GM12878 (cell line): Measurements from ENCODE around the gene TRIP6. TPM values are rescaled to one million over a fixed set of nuclear protein-coding genes. Genes with fewer than 3 reads are reported as not detected.

Experiments used
- ATAC-seq: fragments of 200-7000 bp; cut with Tn5 transposase; 3 replicates; pipeline ENCODE4 v1.9.1; 2020; ENCODE audit warnings: mild to moderate bottlenecking, moderate library complexity
- BruUV-seq: library from RNA; stranded (reverse); fragments of 400-500 nt; replicated peaks from 2 replicates; lab custom pipeline; 2021; lab: Mats Ljungman, UMichigan
- CTCF ChIA-PET: fragments of 300-600 bp; sonication (Branson Sonifier 250); formaldehyde crosslinking; extraction: SDS; loops from one replicate; lab custom pipeline; 2021; ENCODE audit warnings: inconsistent platforms; lab: Yijun Ruan, JAX
- POLR2A ChIA-PET: fragments of 350-600 bp; formaldehyde crosslinking; extraction: SDS; loops from one replicate; lab custom pipeline; 2021; ENCODE audit warnings: inconsistent platforms; lab: Charles Lee
- RAD21 ChIA-PET: fragments of 300-600 bp; sonication (Branson Sonifier 250); formaldehyde crosslinking; loops from one replicate; lab custom pipeline; 2023; ENCODE audit warnings: antibody characterized with exemption; ENCODE audit not compliant: unreplicated experiment; lab: Charles Lee
- SMC1A ChIA-PET: fragments of 300-600 bp; sonication (Branson Sonifier 250); formaldehyde crosslinking; loops from one replicate; lab custom pipeline; 2023; ENCODE audit not compliant: unreplicated experiment, uncharacterized antibody; lab: Charles Lee
- DNase-seq: peaks from one replicate; pipeline ENCODE4 v3.0.0-alpha.2; 2011; ENCODE audit warnings: low read depth, low spot score
- FAIRE-seq: peaks from 3 replicates; lab custom pipeline; 2011; peaks lifted over from hg19 to GRCh38; lab: Jason Lieb, UNC
- H2AFZ ChIP-seq: 2 replicates; pipeline ENCODE4 v1.6.0; 2011; ENCODE audit warnings: low read depth, low read length, control low read depth; ENCODE audit not compliant: control insufficient read depth
- H3K27ac ChIP-seq: 2 replicates; pipeline ENCODE4 v1.5.1; 2011; ENCODE audit warnings: control low read depth; ENCODE audit not compliant: control insufficient read depth, insufficient read depth
- H3K27me3 ChIP-seq, 2 experiments: replicated peaks in 1 of 2; 2 replicates each; pipeline versions ENCODE4 v1.6.0 to v1.6.1; 2011; ENCODE audit warnings: low read length in 1 of 2; ENCODE audit not compliant: control insufficient read depth in 2 of 2, insufficient read depth in 2 of 2
- H3K36me3 ChIP-seq, 2 experiments: 2 replicates each; pipeline ENCODE4 v1.5.1; 2011; ENCODE audit warnings: low read length in 1 of 2; ENCODE audit not compliant: control insufficient read depth in 2 of 2, insufficient read depth in 2 of 2
- H3K4me1 ChIP-seq: 2 replicates; pipeline ENCODE4 v1.6.1; 2011; ENCODE audit warnings: mild to moderate bottlenecking, low read length, moderate library complexity, mixed read lengths; ENCODE audit not compliant: control insufficient read depth, insufficient read depth
- H3K4me2 ChIP-seq: 2 replicates; pipeline ENCODE4 v1.6.0; 2011; ENCODE audit warnings: control low read depth; ENCODE audit not compliant: control insufficient read depth, insufficient read depth
- H3K4me3 ChIP-seq: fragments of 200-600 bp; sonication (generic); 2 replicates; pipeline ENCODE4 v1.5.1; 2016
- H3K79me2 ChIP-seq: 2 replicates; pipeline ENCODE4 v1.6.0; 2011; ENCODE audit warnings: low read length; ENCODE audit not compliant: control insufficient read depth, insufficient read depth
- H3K9ac ChIP-seq: 2 replicates; pipeline ENCODE4 v1.8.0; 2011; ENCODE audit warnings: low read length, control low read depth, mixed read lengths; ENCODE audit not compliant: control insufficient read depth, insufficient read depth
- H3K9me3 ChIP-seq: replicated peaks from 3 replicates; pipeline ENCODE4 v1.5.1; 2011; ENCODE audit warnings: mild to moderate bottlenecking, low read length; ENCODE audit not compliant: control insufficient read depth, insufficient read depth
- H4K20me1 ChIP-seq: 2 replicates; pipeline ENCODE4 v1.6.0; 2011; ENCODE audit not compliant: control insufficient read depth, insufficient read depth
- ATF7 ChIP-seq: fragments of 450-650 bp; IDR thresholded peaks from 2 replicates; pipeline ENCODE4 v1.6.1; 2016; ENCODE audit warnings: low read depth, mild to moderate bottlenecking
- CBFB ChIP-seq: IDR thresholded peaks from 2 replicates; pipeline ENCODE4 v1.6.1; 2016; ENCODE audit warnings: antibody characterized with exemption, low read depth
- CREB1 ChIP-seq: IDR thresholded peaks from 2 replicates; pipeline ENCODE4 v1.6.1; 2012; ENCODE audit warnings: low read depth, mild to moderate bottlenecking, inconsistent platforms
- EED ChIP-seq: sonication (generic); IDR thresholded peaks from 2 replicates; pipeline ENCODE4 v1.6.1; 2016; ENCODE audit warnings: antibody characterized with exemption, low read depth
- EGR1 ChIP-seq, 2 experiments: IDR thresholded peaks; 1 replicate in 1 of 2; 2 replicates in 1 of 2; pipeline ENCODE4 v1.6.1; 2011 to 2012; ENCODE audit warnings: low read depth in 2 of 2, low read length in 2 of 2, borderline replicate concordance in 1 of 2, mild to moderate bottlenecking in 1 of 2, moderate library complexity in 1 of 2
- ETV6 ChIP-seq, 2 experiments: fragments of 450-650 bp in 1 of 2; IDR thresholded peaks in 1 of 2; conservative IDR thresholded peaks in 1 of 2; 2 replicates each; pipeline ENCODE4 v1.6.1; 2014; ENCODE audit warnings: antibody characterized with exemption in 1 of 2, borderline replicate concordance in 1 of 2, low read depth in 1 of 2, mild to moderate bottlenecking in 1 of 2, moderate library complexity in 1 of 2
- KDM1A ChIP-seq: fragments of 200-600 bp; sonication (generic); IDR thresholded peaks from 2 replicates; pipeline ENCODE4 v1.6.1; 2016; ENCODE audit warnings: borderline replicate concordance
- MXI1 ChIP-seq: fragments of 150-350 bp; IDR thresholded peaks from 2 replicates; pipeline ENCODE4 v1.6.1; 2011; ENCODE audit warnings: low read depth, mild to moderate bottlenecking, inconsistent platforms, low read length, improper control_type of control experiment
- NFIC ChIP-seq: IDR thresholded peaks from 2 replicates; pipeline ENCODE4 v1.6.1; 2012; ENCODE audit warnings: low read depth, mild to moderate bottlenecking, inconsistent platforms, low read length, moderate library complexity
- POLR2A ChIP-seq: IDR thresholded peaks from 2 replicates; pipeline ENCODE4 v1.6.1; 2011; ENCODE audit warnings: low read depth, mild to moderate bottlenecking, low read length
- RCOR1 ChIP-seq: conservative IDR thresholded peaks from 2 replicates; pipeline ENCODE4 v1.6.1; 2012; ENCODE audit warnings: low read depth, low read length, improper control_type of control experiment
- SIN3A ChIP-seq: IDR thresholded peaks from 2 replicates; pipeline ENCODE4 v1.6.1; 2012; ENCODE audit warnings: low read depth, low read length, improper control_type of control experiment
- SMAD5 ChIP-seq: IDR thresholded peaks from 2 replicates; pipeline ENCODE4 v1.6.1; 2016; ENCODE audit warnings: antibody characterized with exemption, low read depth
- SRF ChIP-seq, 2 experiments: IDR thresholded peaks; 2 replicates each; pipeline ENCODE4 v1.6.1; 2011; ENCODE audit warnings: low read depth in 2 of 2, low read length in 2 of 2, mild to moderate bottlenecking in 1 of 2, moderate library complexity in 1 of 2
- ZSCAN29 ChIP-seq: fragments of 450-650 bp; IDR thresholded peaks from 2 replicates; pipeline ENCODE4 v1.6.1; 2017; ENCODE audit warnings: mild to moderate bottlenecking, moderate library complexity
- WGBS: methylation state at CpG from one replicate; pipeline ENCODE4 v1.1.6; 2016; ENCODE audit warnings: low lambda C conversion rate; ENCODE audit not compliant: insufficient replicate concordance, insufficient coverage; ENCODE audit errors: missing lambda C conversion rate; 5-methylcytosine and 5-hydroxymethylcytosine counted together
- in situ Hi-C: fragments of 300-500 bp; cut with MboI; formaldehyde crosslinking; loops from 9 replicates; pipeline ENCODE4 v1.14.3; 2018; ENCODE audit warnings: mixed read lengths
- intact Hi-C: fragments of 100-400 bp; cut with micrococcal nuclease; formaldehyde crosslinking; loops from one replicate; pipeline ENCODE4 v1.14.2; 2022; ENCODE audit not compliant: unreplicated experiment
- polyA plus RNA-seq, 11 experiments: library from polyadenylated mRNA; depleted of rRNA in 4 of 11; unstranded in 6 of 11; stranded (reverse) in 5 of 11; fragments of >200 nt; fragmentation: Nextera tagmentation in 4 of 11; fragmentation: Illumina TruSeq in 1 of 11; extraction: Ambion mirVana in 4 of 11; extraction: Trizol in 1 of 11; gene quantifications; 1 replicate in 1 of 11; 2 replicates in 10 of 11; pipeline versions ENCODE4 v1.2.1 to v1.2.3, GENCODE V29; 2011 to 2016; ENCODE audit warnings: inconsistent platforms in 2 of 11, missing spikeins in 2 of 11, low read depth in 1 of 11
- total RNA-seq, 4 experiments: library from RNA; depleted of rRNA in 3 of 4; stranded (reverse); fragments of >200 nt in 3 of 4; fragmentation: Illumina TruSeq in 1 of 4; extraction: Trizol in 1 of 4; gene quantifications; 2 replicates each; pipeline versions ENCODE4 v1.2.1 to v1.2.3, GENCODE V29; 2013 to 2021
- TF ChIP-seq, protein P1 (sequence below): fragments of 450-650 bp; IDR thresholded peaks from 2 replicates; pipeline ENCODE4 v1.6.1; 2016; ENCODE audit warnings: mild to moderate bottlenecking, moderate library complexity, borderline replicate concordance
- TF ChIP-seq, protein P2 (sequence below): IDR thresholded peaks from 2 replicates; pipeline ENCODE4 v1.6.1; 2011; ENCODE audit warnings: low read depth, low read length, improper control_type of control experiment, borderline replicate concordance
- TF ChIP-seq, protein P3 (sequence below): fragments of 450-650 bp; formaldehyde crosslinking; IDR thresholded peaks from 2 replicates; pipeline ENCODE4 v1.5.0; 2022; ENCODE audit warnings: mild to moderate bottlenecking, missing genetic modification characterization

TRIP6 gene
- total and polyA plus RNA-seq, 10 of the 15 experiments (the other 5 are each of a cell fraction or from before 2014, with no cell fraction given): 2.5 to 47.4 (median 25.5) TPM

DNA sequence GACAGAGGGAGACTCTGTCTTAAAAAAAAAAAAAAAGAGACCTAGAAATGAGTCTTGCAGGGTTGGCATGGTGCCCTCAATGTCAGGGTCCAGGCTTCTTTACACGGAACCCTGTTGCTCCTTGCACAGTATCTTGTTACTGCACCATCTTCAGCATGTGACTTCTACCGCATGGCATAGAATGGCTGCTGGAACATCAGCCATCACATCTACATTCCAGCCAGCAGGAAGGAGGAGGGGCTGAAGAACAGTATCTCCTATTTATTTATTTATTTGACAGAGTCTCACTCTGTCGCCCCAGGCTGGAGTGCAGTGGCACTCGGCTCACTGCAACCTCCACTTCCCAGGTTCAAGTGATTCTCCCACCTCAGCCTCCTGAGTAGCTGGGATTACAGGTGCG lies 32.2 kb downstream of the TRIP6 start:
- H3K4me3 ChIP-seq: no peak overlapping the region
- H2AFZ ChIP-seq: no peak overlapping the region
- H3K27ac ChIP-seq: no peak overlapping the region
- SMC1A ChIA-PET: interaction anchor here (1.0 to 2.9 kb wide), 2 partner anchors 76 to 159 kb away, joined by 3 to 12 read pairs; no protein-coding TSS in a partner anchor
- ATAC-seq (no peak), DNase-seq (no peak), FAIRE-seq (no peak)
- H3K4me1 ChIP-seq: peaks cover 7% of the 10 kb centered on the region
- H3K36me3 ChIP-seq: no peaks in the 10 kb centered on the region
- no TSS peak for BruUV-seq
- H3K9me3 ChIP-seq: no peaks in the 10 kb centered on the region
- H3K9ac ChIP-seq: no peak overlapping the region
- RAD21 ChIA-PET: no interaction called here
- no peaks in the 10 kb centered on the region for H3K79me2 ChIP-seq
- no peaks in the 10 kb centered on the region for H4K20me1 ChIP-seq
- 82% methylated on average over 5 of the region's 5 CpGs for WGBS
- H3K27me3 ChIP-seq: peaks cover 6 to 7% of the 10 kb centered on the region in 2 experiments
- POLR2A ChIA-PET: interaction anchor here (0.7 kb wide), 1 partner anchor 118 kb away, joined by 3 read pairs; no protein-coding TSS in a partner anchor
- in situ Hi-C loops: no loop called here
- intact Hi-C loops: no loop called here
- CTCF ChIA-PET: interaction anchor here (0.6 to 5.5 kb wide), 7 partner anchors 13 to 584 kb away, joined by 3 to 40 read pairs (median 3); no protein-coding TSS in a partner anchor
- H3K4me2 ChIP-seq: no peak overlapping the region
- TF ChIP-seq EGR1 (IDR thresholded peaks at IDR 0.05; ENCODE audit: borderline replicate concordance in 1 of 2, low read depth in 2 of 2, low read length in 2 of 2): no peak
- no peak for TF ChIP-seq ATF7
- TF ChIP-seq EED: no peak
- TF ChIP-seq SMAD5: no peak
- TF ChIP-seq ZSCAN29: no peak
- no peak for TF ChIP-seq KDM1A
- TF ChIP-seq, protein P1, sequence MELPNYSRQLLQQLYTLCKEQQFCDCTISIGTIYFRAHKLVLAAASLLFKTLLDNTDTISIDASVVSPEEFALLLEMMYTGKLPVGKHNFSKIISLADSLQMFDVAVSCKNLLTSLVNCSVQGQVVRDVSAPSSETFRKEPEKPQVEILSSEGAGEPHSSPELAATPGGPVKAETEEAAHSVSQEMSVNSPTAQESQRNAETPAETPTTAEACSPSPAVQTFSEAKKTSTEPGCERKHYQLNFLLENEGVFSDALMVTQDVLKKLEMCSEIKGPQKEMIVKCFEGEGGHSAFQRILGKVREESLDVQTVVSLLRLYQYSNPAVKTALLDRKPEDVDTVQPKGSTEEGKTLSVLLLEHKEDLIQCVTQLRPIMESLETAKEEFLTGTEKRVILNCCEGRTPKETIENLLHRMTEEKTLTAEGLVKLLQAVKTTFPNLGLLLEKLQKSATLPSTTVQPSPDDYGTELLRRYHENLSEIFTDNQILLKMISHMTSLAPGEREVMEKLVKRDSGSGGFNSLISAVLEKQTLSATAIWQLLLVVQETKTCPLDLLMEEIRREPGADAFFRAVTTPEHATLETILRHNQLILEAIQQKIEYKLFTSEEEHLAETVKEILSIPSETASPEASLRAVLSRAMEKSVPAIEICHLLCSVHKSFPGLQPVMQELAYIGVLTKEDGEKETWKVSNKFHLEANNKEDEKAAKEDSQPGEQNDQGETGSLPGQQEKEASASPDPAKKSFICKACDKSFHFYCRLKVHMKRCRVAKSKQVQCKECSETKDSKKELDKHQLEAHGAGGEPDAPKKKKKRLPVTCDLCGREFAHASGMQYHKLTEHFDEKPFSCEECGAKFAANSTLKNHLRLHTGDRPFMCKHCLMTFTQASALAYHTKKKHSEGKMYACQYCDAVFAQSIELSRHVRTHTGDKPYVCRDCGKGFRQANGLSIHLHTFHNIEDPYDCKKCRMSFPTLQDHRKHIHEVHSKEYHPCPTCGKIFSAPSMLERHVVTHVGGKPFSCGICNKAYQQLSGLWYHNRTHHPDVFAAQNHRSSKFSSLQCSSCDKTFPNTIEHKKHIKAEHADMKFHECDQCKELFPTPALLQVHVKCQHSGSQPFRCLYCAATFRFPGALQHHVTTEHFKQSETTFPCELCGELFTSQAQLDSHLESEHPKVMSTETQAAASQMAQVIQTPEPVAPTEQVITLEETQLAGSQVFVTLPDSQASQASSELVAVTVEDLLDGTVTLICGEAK: no peak
- TF ChIP-seq RCOR1: no peak
- TF ChIP-seq, protein P2, sequence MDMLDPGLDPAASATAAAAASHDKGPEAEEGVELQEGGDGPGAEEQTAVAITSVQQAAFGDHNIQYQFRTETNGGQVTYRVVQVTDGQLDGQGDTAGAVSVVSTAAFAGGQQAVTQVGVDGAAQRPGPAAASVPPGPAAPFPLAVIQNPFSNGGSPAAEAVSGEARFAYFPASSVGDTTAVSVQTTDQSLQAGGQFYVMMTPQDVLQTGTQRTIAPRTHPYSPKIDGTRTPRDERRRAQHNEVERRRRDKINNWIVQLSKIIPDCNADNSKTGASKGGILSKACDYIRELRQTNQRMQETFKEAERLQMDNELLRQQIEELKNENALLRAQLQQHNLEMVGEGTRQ: no peak
- no peak for TF ChIP-seq CREB1
- no peak for TF ChIP-seq ETV6 (conservative IDR thresholded peaks at IDR 0.05 in 1 of 2, IDR thresholded peaks at IDR 0.05 in 1 of 2; ENCODE audit: borderline replicate concordance in 1 of 2, low read depth in 1 of 2)
- no peak for TF ChIP-seq CBFB
- TF ChIP-seq SRF (IDR thresholded peaks at IDR 0.05; ENCODE audit: low read depth in 2 of 2, low read length in 2 of 2): no peak
- no peak for TF ChIP-seq MXI1
- no peak for TF ChIP-seq SIN3A
- no peak for TF ChIP-seq NFIC
- no peak for TF ChIP-seq POLR2A
- TF ChIP-seq, protein P3, sequence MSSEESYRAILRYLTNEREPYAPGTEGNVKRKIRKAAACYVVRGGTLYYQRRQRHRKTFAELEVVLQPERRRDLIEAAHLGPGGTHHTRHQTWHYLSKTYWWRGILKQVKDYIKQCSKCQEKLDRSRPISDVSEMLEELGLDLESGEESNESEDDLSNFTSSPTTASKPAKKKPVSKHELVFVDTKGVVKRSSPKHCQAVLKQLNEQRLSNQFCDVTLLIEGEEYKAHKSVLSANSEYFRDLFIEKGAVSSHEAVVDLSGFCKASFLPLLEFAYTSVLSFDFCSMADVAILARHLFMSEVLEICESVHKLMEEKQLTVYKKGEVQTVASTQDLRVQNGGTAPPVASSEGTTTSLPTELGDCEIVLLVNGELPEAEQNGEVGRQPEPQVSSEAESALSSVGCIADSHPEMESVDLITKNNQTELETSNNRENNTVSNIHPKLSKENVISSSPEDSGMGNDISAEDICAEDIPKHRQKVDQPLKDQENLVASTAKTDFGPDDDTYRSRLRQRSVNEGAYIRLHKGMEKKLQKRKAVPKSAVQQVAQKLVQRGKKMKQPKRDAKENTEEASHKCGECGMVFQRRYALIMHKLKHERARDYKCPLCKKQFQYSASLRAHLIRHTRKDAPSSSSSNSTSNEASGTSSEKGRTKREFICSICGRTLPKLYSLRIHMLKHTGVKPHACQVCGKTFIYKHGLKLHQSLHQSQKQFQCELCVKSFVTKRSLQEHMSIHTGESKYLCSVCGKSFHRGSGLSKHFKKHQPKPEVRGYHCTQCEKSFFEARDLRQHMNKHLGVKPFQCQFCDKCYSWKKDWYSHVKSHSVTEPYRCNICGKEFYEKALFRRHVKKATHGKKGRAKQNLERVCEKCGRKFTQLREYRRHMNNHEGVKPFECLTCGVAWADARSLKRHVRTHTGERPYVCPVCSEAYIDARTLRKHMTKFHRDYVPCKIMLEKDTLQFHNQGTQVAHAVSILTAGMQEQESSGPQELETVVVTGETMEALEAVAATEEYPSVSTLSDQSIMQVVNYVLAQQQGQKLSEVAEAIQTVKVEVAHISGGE: no peak
